ENCODE measurements around the gene ZNF341. TPM values are rescaled to one million over a fixed set of nuclear protein-coding genes. Genes with fewer than 3 reads are reported as not detected.
"Not testable (repeated sequence)": the region's sequence is repeated elsewhere in the genome, so short reads cannot be mapped to it uniquely, and the experiment has no call there.

Gene ZNF341
- total RNA-seq, 1 donor from 2014 or later, result 3.4 TPM

GRCh38 chr20:33697129-33697528 lies 34.7 kb upstream of the ZNF341 start:
- Mint-ChIP-seq H3K36me3 (ENCODE audit: unreplicated experiment) (no peaks in the 10 kb centered on the region), H3K27me3 (ENCODE audit: unreplicated experiment) (no peaks in the 10 kb centered on the region), H3K9me3 (ENCODE audit: unreplicated experiment) (no peaks in the 10 kb centered on the region), H3K4me3 (ENCODE audit: unreplicated experiment) (no peak overlapping the region), H3K4me1 (ENCODE audit: unreplicated experiment) (no peaks in the 10 kb centered on the region), H3K27ac (ENCODE audit: unreplicated experiment) (no peak overlapping the region)
- TF ChIP-seq CTCF (IDR thresholded peaks at IDR 0.05), result no peak
- DNase-seq (ENCODE audit: extremely low spot score, unreplicated experiment), result no peak

GRCh38 chr20:33698966-33699365 lies 32.8 kb upstream of the ZNF341 start:
- H3K27me3 Mint-ChIP-seq (ENCODE audit: unreplicated experiment); H3K27ac Mint-ChIP-seq (ENCODE audit: unreplicated experiment); DNase-seq (ENCODE audit: extremely low spot score, unreplicated experiment); H3K9me3 Mint-ChIP-seq (ENCODE audit: unreplicated experiment); H3K4me3 Mint-ChIP-seq (ENCODE audit: unreplicated experiment); H3K36me3 Mint-ChIP-seq (ENCODE audit: unreplicated experiment); H3K4me1 Mint-ChIP-seq (ENCODE audit: unreplicated experiment): not testable (repeated sequence)

- not testable (repeated sequence) for DNase-seq (ENCODE audit: extremely low spot score, unreplicated experiment); H3K27ac Mint-ChIP-seq (ENCODE audit: unreplicated experiment); H3K36me3 Mint-ChIP-seq (ENCODE audit: unreplicated experiment); H3K4me3 Mint-ChIP-seq (ENCODE audit: unreplicated experiment); H3K4me1 Mint-ChIP-seq (ENCODE audit: unreplicated experiment); H3K27me3 Mint-ChIP-seq (ENCODE audit: unreplicated experiment); H3K9me3 Mint-ChIP-seq (ENCODE audit: unreplicated experiment)
Measured at GRCh38 chr20:33700696-33701441, 30.9 kb upstream of the ZNF341 start.

- Mint-ChIP-seq H3K9me3 (ENCODE audit: unreplicated experiment) (no peaks in the 10 kb centered on the region), H3K4me3 (ENCODE audit: unreplicated experiment) (no peak overlapping the region), H3K36me3 (ENCODE audit: unreplicated experiment) (no peaks in the 10 kb centered on the region), H3K4me1 (ENCODE audit: unreplicated experiment) (no peaks in the 10 kb centered on the region), H3K27ac (ENCODE audit: unreplicated experiment) (no peak overlapping the region), H3K27me3 (ENCODE audit: unreplicated experiment) (no peaks in the 10 kb centered on the region)
- no peak for DNase-seq (ENCODE audit: extremely low spot score, unreplicated experiment)
- no peak for TF ChIP-seq CTCF (IDR thresholded peaks at IDR 0.05)
Measured at GRCh38 chr20:33701629-33702450, 30.0 kb upstream of the ZNF341 start.

- no peaks in the 10 kb centered on the region for H3K4me1 Mint-ChIP-seq (ENCODE audit: unreplicated experiment)
- no peaks in the 10 kb centered on the region for H3K9me3 Mint-ChIP-seq (ENCODE audit: unreplicated experiment)
- no peaks in the 10 kb centered on the region for H3K27me3 Mint-ChIP-seq (ENCODE audit: unreplicated experiment)
- no peaks in the 10 kb centered on the region for H3K36me3 Mint-ChIP-seq (ENCODE audit: unreplicated experiment)
- no peak for DNase-seq (ENCODE audit: extremely low spot score, unreplicated experiment)
- no peak overlapping the region for H3K4me3 Mint-ChIP-seq (ENCODE audit: unreplicated experiment)
- no peak overlapping the region for H3K27ac Mint-ChIP-seq (ENCODE audit: unreplicated experiment)
- no peak for TF ChIP-seq CTCF (IDR thresholded peaks at IDR 0.05)
Measured at GRCh38 chr20:33702861-33703260, 28.9 kb upstream of the ZNF341 start.

GRCh38 chr20:33703498-33704137 lies 28.2 kb upstream of the ZNF341 start:
- no peak for TF ChIP-seq CTCF (IDR thresholded peaks at IDR 0.05)
- Mint-ChIP-seq H3K36me3 (ENCODE audit: unreplicated experiment) (no peaks in the 10 kb centered on the region), H3K4me1 (ENCODE audit: unreplicated experiment) (no peaks in the 10 kb centered on the region), H3K4me3 (ENCODE audit: unreplicated experiment) (no peak overlapping the region), H3K27me3 (ENCODE audit: unreplicated experiment) (no peaks in the 10 kb centered on the region), H3K9me3 (ENCODE audit: unreplicated experiment) (no peaks in the 10 kb centered on the region), H3K27ac (ENCODE audit: unreplicated experiment) (no peak overlapping the region)
- no peak for DNase-seq (ENCODE audit: extremely low spot score, unreplicated experiment)

Measured in osteocyte (in vitro differentiated cells).